KBM-7 (cell line): ENCODE measurements around the gene PATE2.

ENCODE experiments used
- DNase-seq: peaks from one replicate; pipeline ENCODE4 v3.0.0-alpha.2; 2015
- in situ Hi-C: fragments of 300-500 bp; cut with MboI; formaldehyde crosslinking; loops from 2 replicates; pipeline ENCODE4 v1.14.3; 2020; ENCODE audit warnings: low sequenced_read_pairs, low pct_unique_long_range_greater_than_20kb, mixed read lengths

The PATE2 gene

GRCh38 chr11:125728969-125729368 lies 49.7 kb downstream of the PATE2 start:
- DNase-seq = no peak
- in situ Hi-C loops = no loop called here
